GM12875 (cell line): ENCODE measurements around the gene APOBEC3B.

Source experiments
- H3K4me3 ChIP-seq: one replicate; pipeline ENCODE4 v1.5.1; 2011; ENCODE audit warnings: low read depth, low read length, control low read depth
- CTCF ChIP-seq: IDR thresholded peaks from 2 replicates; pipeline ENCODE4 v1.5.1; 2011; ENCODE audit warnings: low read depth, mild to moderate bottlenecking, control low read depth, inconsistent platforms, low read length, moderate library complexity, borderline replicate concordance; ENCODE audit not compliant: insufficient read depth

APOBEC3B gene

GRCh38 chr22:38952281-38952993 is 29.7 kb upstream of the APOBEC3B start:
- no peak for TF ChIP-seq CTCF
- H3K4me3 ChIP-seq, result no peak overlapping the region

GRCh38 chr22:38953091-38953490 is 29.1 kb upstream of the APOBEC3B start:
- H3K4me3 ChIP-seq, result no peak overlapping the region
- TF ChIP-seq CTCF, result no peak

GRCh38 chr22:38953577-38954413 is 28.4 kb upstream of the APOBEC3B start:
- no peak for TF ChIP-seq CTCF
- no peak overlapping the region for H3K4me3 ChIP-seq

GRCh38 chr22:38954414-38955043 is 27.6 kb upstream of the APOBEC3B start:
- no peak overlapping the region for H3K4me3 ChIP-seq
- no peak for TF ChIP-seq CTCF

GRCh38 chr22:38955250-38955905 is 26.8 kb upstream of the APOBEC3B start:
- H3K4me3 ChIP-seq, result no peak overlapping the region
- TF ChIP-seq CTCF, result no peak

- no peak for TF ChIP-seq CTCF
- no peak overlapping the region for H3K4me3 ChIP-seq
These were observed 26.2 kb upstream of the APOBEC3B start for GRCh38 chr22:38955926-38956325.
